GM23248 (cell line): Measurements from ENCODE around the gene SOX30. TPM values are rescaled to one million over a fixed set of nuclear protein-coding genes. Genes with fewer than 3 reads are reported as not detected.

ENCODE experiments used
- DNase-seq: peaks from one replicate; pipeline ENCODE4 v3.0.0-alpha.2; 2015
- H2AFZ ChIP-seq: fragments of 200-600 bp; sonication (generic); 2 replicates; pipeline ENCODE4 v1.6.1; 2016; ENCODE audit warnings: antibody characterized with exemption
- H3F3A ChIP-seq: fragments of 200-600 bp; sonication (generic); 2 replicates; pipeline ENCODE4 v1.6.1; 2016; ENCODE audit warnings: mild to moderate bottlenecking, antibody characterized with exemption, mixed run types; ENCODE audit not compliant: insufficient read depth
- H3K27ac ChIP-seq: fragments of 200-600 bp; sonication (generic); 2 replicates; pipeline ENCODE4 v1.5.1; 2016; ENCODE audit warnings: mild to moderate bottlenecking
- H3K27me3 ChIP-seq: fragments of 200-600 bp; sonication (generic); replicated peaks from 2 replicates; pipeline ENCODE4 v1.6.1; 2016; ENCODE audit warnings: mild to moderate bottlenecking; ENCODE audit not compliant: insufficient read depth
- H3K36me3 ChIP-seq: fragments of 200-600 bp; sonication (generic); 2 replicates; pipeline ENCODE4 v1.6.1; 2016; ENCODE audit warnings: low read depth, mild to moderate bottlenecking
- H3K4me1 ChIP-seq: fragments of 200-600 bp; sonication (generic); 2 replicates; pipeline ENCODE4 v1.6.1; 2016; ENCODE audit warnings: mild to moderate bottlenecking; ENCODE audit not compliant: insufficient read depth
- H3K4me2 ChIP-seq: fragments of 200-600 bp; sonication (generic); one replicate; pipeline ENCODE4 v1.6.1; 2016; ENCODE audit warnings: mild to moderate bottlenecking; ENCODE audit not compliant: unreplicated experiment
- H3K4me3 ChIP-seq: fragments of 200-600 bp; sonication (generic); 2 replicates; pipeline ENCODE4 v1.5.1; 2016; ENCODE audit warnings: mild to moderate bottlenecking
- H3K79me2 ChIP-seq: fragments of 200-600 bp; sonication (generic); 2 replicates; pipeline ENCODE4 v1.6.1; 2016; ENCODE audit warnings: mild to moderate bottlenecking; ENCODE audit not compliant: insufficient read depth
- H3K9ac ChIP-seq: fragments of 200-600 bp; sonication (generic); 2 replicates; pipeline ENCODE4 v1.6.1; 2016; ENCODE audit warnings: mild to moderate bottlenecking
- H3K9me2 ChIP-seq: fragments of 200-600 bp; sonication (generic); 2 replicates; pipeline ENCODE4 v1.6.1; 2016; ENCODE audit warnings: mixed run types, mild to moderate bottlenecking, moderate library complexity; ENCODE audit not compliant: insufficient read depth
- H3K9me3 ChIP-seq: fragments of 200-600 bp; sonication (generic); one replicate; pipeline ENCODE4 v1.6.1; 2017; ENCODE audit warnings: low read depth
- H4K20me1 ChIP-seq: fragments of 200-600 bp; sonication (generic); 2 replicates; pipeline ENCODE4 v1.6.0; 2016; ENCODE audit not compliant: insufficient read depth
- EZH2 ChIP-seq: fragments of 200-600 bp; sonication (generic); IDR thresholded peaks from 2 replicates; pipeline ENCODE4 v1.6.1; 2018; ENCODE audit warnings: antibody characterized with exemption, mild to moderate bottlenecking; ENCODE audit not compliant: insufficient read depth, poor library complexity, severe bottlenecking
- EZH2phosphoT487 ChIP-seq: fragments of 200-600 bp; sonication (generic); IDR thresholded peaks from 2 replicates; pipeline ENCODE4 v1.6.1; 2018; ENCODE audit warnings: antibody characterized with exemption, moderate library complexity, mild to moderate bottlenecking, low read depth; ENCODE audit not compliant: insufficient read depth
- WGBS, 2 experiments: methylation state at CpG; one replicate each; pipeline ENCODE4 v1.1.6; 2015 to 2017; ENCODE audit warnings: low lambda C conversion rate in 2 of 2, low coverage in 1 of 2; ENCODE audit errors: missing lambda C conversion rate in 2 of 2; 5-methylcytosine and 5-hydroxymethylcytosine counted together
- in situ Hi-C: fragments of 300-500 bp; cut with MboI; formaldehyde crosslinking; loops from 2 replicates; pipeline ENCODE4 v1.15.0; 2020
- polyA plus RNA-seq: library from polyadenylated mRNA; unstranded; fragments of >200 nt; fragmentation: Nextera tagmentation; extraction: Ambion mirVana; gene quantifications from 2 replicates; pipeline ENCODE4 v1.2.1, GENCODE V29; 2016
- total RNA-seq: library from RNA; depleted of rRNA; stranded (reverse); fragments of >200 nt; shearing (Covaris generic); gene quantifications from 2 replicates; pipeline ENCODE4 v1.2.3, GENCODE V29; 2014

The SOX30 gene
- total and polyA plus RNA-seq, 2 experiments from 2014 or later = 0.08 TPM; not detected in 1

DNA sequence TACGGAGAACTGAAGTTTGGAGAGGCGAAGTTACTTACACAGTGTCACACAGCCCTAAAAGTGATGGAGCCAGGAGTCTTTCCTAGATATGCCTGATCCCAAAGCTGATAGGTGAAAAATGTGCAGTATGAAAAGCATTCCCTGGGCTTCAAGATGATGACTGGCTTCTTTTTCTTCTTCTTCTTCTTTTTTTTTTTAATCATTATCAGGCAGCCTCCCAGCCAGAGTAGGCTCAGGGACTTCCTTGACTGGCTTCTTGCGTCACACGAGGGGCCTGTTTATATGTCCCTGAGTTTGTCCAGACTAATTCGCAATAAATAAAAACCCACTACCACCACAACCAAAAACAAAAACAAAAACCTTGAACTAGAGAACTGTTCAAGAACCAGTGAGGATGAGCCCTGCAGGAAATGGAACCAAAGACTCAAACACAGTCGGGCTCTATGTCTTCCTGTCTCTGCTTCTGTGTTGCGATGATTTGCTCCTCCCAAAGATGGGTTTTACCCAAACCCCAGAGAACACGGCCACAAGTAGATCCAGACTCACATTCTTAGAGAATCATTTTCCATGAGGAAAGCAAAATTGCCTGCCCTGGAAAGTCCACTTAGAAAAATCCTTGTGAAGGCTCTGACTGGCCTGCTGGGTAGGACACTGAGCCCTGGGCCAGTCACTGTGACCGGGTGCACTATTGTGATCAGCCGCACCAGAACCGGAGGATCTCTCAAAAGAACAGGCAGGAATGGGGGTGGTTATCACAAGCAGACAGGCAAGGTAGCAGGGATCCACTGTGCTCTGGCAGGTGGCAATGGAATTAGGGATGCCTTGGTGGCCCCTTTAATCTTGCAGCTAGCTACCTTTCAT, 38.6 kb downstream of the SOX30 start:
- H3K9ac ChIP-seq = no peak overlapping the region
- no peaks in the 10 kb centered on the region for H4K20me1 ChIP-seq
- no peaks in the 10 kb centered on the region for H3K79me2 ChIP-seq
- no peak for DNase-seq
- no peaks in the 10 kb centered on the region for H3K27me3 ChIP-seq
- no peak overlapping the region for H3K4me3 ChIP-seq
- 83 to 87% methylated on average over 11 of the region's 11 CpGs for WGBS, 2 experiments
- no peak overlapping the region; the same call in 1 of the 2 replicates for H2AFZ ChIP-seq
- no peaks in the 10 kb centered on the region for H3F3A ChIP-seq
- TF ChIP-seq EZH2phosphoT487 (no peak), EZH2 (no peak)
- no peak overlapping the region for H3K27ac ChIP-seq
- in situ Hi-C loops = no loop called here
- no peaks in the 10 kb centered on the region for H3K4me1 ChIP-seq
- H3K36me3 ChIP-seq = no peaks in the 10 kb centered on the region
- no peaks in the 10 kb centered on the region for H3K9me2 ChIP-seq
- H3K9me3 ChIP-seq = no peaks in the 10 kb centered on the region
- no peak overlapping the region for H3K4me2 ChIP-seq

DNA sequence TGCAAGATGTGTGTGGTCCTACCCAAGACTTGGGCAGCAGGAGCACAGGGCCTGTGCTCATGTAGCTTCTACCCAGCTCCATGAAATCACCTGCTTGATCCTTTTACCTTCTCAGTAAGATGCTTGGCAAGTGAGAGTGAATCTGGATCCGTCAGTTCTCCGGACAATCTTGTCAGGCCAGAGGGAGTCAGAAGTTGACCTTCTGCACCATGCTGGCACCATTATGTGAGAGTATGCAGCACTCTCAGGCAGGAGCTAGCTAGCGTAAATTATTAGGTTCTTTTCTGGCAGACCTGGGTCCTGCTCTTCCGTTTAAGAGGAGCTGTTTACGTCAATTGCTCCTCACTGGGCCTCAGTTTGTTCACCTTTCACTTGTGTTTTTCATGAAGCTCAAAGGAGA, 39.7 kb downstream of the SOX30 start:
- Histone ChIP-seq H3K9ac (no peak overlapping the region), H3K4me3 (no peak overlapping the region), H4K20me1 (no peaks in the 10 kb centered on the region), H3F3A (peaks cover 4% of the 10 kb centered on the region; the same call in 1 of the 2 replicates), H2AFZ (no peak overlapping the region), H3K27ac (no peak overlapping the region), H3K79me2 (no peaks in the 10 kb centered on the region), H3K9me3 (no peaks in the 10 kb centered on the region), H3K9me2 (no peaks in the 10 kb centered on the region), H3K27me3 (no peaks in the 10 kb centered on the region), H3K36me3 (no peaks in the 10 kb centered on the region), H3K4me1 (peaks cover 5% of the 10 kb centered on the region; the same call in 1 of the 2 replicates), H3K4me2 (no peak overlapping the region)
- in situ Hi-C loops = no loop called here
- 80 to 83% methylated on average over 5 of the region's 5 CpGs for WGBS, 2 experiments
- DNase-seq = no peak
- TF ChIP-seq EZH2 = no peak
- TF ChIP-seq EZH2phosphoT487 = no peak

DNA sequence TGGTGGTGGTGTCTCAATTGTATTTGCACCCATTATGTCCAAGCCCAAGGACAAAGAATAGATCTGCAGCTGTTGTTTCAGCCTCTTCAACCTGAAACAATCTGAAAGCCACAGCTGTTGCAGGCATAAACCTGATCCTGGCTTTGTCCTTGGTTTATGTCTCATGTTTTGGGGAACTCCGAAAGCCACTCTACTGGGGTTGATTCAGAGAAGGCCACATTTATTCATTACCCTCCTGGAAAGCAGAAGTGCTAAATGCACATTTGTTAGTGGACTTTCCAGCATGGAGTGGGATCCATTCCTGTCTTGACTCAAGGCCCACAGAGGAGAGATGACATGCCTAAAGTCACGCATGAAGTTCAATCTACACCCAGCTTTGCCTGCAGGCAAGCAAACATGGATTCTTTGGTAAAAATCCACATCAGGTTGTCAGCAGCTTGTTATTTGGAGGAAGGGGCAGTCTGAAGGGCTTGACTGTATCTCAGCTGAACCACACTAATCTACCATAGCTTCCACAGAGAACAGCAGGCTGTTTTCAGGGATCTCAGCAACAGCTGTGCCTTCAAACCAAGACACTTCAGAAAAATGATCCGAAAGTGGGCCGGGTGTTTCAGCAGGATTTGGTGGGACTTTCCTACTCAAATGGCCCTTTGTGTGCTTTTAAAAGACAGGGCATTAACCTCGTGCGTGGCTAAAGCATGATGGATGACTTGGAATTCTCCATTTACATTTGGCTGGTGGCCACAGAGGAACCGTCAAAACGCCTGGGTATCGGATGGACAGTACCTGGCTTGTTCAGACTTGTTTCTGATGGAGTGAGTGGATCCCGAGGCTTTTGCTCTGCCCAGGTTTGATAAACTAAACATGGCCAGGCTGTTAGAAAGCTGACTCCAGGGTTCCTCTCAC, 40.4 kb downstream of the SOX30 start:
- in situ Hi-C loops = no loop called here
- 86 to 90% methylated on average over 10 of the region's 10 CpGs for WGBS, 2 experiments
- Histone ChIP-seq H3K9me3 (no peaks in the 10 kb centered on the region), H3K79me2 (no peaks in the 10 kb centered on the region), H2AFZ (no peak overlapping the region), H3K9ac (no peak overlapping the region), H3K4me2 (no peak overlapping the region), H3K9me2 (no peaks in the 10 kb centered on the region), H3K27ac (no peak overlapping the region), H3K4me3 (no peak overlapping the region), H3K4me1 (peaks cover 13% of the 10 kb centered on the region), H3K36me3 (no peaks in the 10 kb centered on the region), H4K20me1 (no peaks in the 10 kb centered on the region), H3F3A (peaks cover 11% of the 10 kb centered on the region), H3K27me3 (no peaks in the 10 kb centered on the region)
- no peak for DNase-seq
- TF ChIP-seq EZH2phosphoT487 = no peak
- TF ChIP-seq EZH2 = no peak

DNA sequence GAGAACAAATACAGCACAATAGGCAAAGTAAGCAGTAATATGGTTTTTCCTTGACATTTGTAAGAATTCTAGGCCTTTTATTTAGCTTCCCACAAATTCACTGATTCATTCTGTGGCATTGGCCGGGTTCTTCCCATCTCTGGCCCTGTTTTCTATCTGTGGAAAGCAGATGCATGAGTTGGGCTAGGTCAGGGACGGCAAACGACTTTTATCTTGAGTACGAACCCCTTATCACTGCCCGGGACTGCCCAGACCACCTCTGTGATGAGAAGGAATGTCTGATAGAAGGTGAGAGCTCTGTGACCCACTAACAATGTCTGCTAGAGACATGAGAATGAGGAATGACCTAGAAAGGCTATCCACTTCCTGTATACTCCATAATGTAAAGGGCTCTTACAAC, 41.2 kb downstream of the SOX30 start:
- H3K9me2 ChIP-seq = no peaks in the 10 kb centered on the region
- H3K27me3 ChIP-seq = no peaks in the 10 kb centered on the region
- H3K4me2 ChIP-seq = no peak overlapping the region
- H4K20me1 ChIP-seq = no peaks in the 10 kb centered on the region
- 81% methylated on average over 5 of the region's 5 CpGs for WGBS, 2 experiments
- H3K9me3 ChIP-seq = no peaks in the 10 kb centered on the region
- in situ Hi-C loops = no loop called here
- DNase-seq = no peak
- no peaks in the 10 kb centered on the region for H3K36me3 ChIP-seq
- TF ChIP-seq EZH2 = no peak
- TF ChIP-seq EZH2phosphoT487 = no peak
- no peaks in the 10 kb centered on the region for H3K79me2 ChIP-seq
- peaks cover 21% of the 10 kb centered on the region for H3K4me1 ChIP-seq
- H3K27ac ChIP-seq = no peak overlapping the region
- no peak overlapping the region for H3K4me3 ChIP-seq
- no peak overlapping the region for H3K9ac ChIP-seq
- no peak overlapping the region for H2AFZ ChIP-seq
- peaks cover 13% of the 10 kb centered on the region for H3F3A ChIP-seq
